Brain microvascular endothelial cell (primary cell): ENCODE results near the gene PPOX.
A peak's percentile ranks its signal among the peaks of the same experiment; 100 is the strongest.

Source experiments
- DNase-seq: peaks from one replicate; pipeline ENCODE4 v3.0.0-alpha.2; 2020
- H3K27ac ChIP-seq: fragments of 250-450 bp; sonication (Bioruptor Pico); 2 replicates; pipeline ENCODE4 v1.5.1; 2020; ENCODE audit warnings: mild to moderate bottlenecking, moderate library complexity
- H3K27me3 ChIP-seq: fragments of 250-450 bp; sonication (Bioruptor Pico); replicated peaks from 2 replicates; pipeline ENCODE4 v1.5.1; 2020; ENCODE audit warnings: mild to moderate bottlenecking
- H3K36me3 ChIP-seq: fragments of 250-450 bp; sonication (Bioruptor Pico); replicated peaks from 2 replicates; pipeline ENCODE4 v1.5.1; 2020; ENCODE audit warnings: mild to moderate bottlenecking
- H3K4me3 ChIP-seq: 2 replicates; pipeline ENCODE4 v1.5.1; 2011; ENCODE audit warnings: low read depth, mild to moderate bottlenecking, control low read depth, low read length, moderate library complexity
- CTCF ChIP-seq: IDR thresholded peaks from 2 replicates; pipeline ENCODE4 v1.5.1; 2011; ENCODE audit warnings: low read depth, mild to moderate bottlenecking, moderate library complexity, low read length, control low read depth, inconsistent platforms; ENCODE audit errors: missing control alignments
- in situ Hi-C: cut with HindIII; loops from 2 replicates; pipeline ENCODE4 v1.10.0; 2017; ENCODE audit warnings: low sequenced_read_pairs, low pct_ligation_motif_present

The PPOX gene

DNA sequence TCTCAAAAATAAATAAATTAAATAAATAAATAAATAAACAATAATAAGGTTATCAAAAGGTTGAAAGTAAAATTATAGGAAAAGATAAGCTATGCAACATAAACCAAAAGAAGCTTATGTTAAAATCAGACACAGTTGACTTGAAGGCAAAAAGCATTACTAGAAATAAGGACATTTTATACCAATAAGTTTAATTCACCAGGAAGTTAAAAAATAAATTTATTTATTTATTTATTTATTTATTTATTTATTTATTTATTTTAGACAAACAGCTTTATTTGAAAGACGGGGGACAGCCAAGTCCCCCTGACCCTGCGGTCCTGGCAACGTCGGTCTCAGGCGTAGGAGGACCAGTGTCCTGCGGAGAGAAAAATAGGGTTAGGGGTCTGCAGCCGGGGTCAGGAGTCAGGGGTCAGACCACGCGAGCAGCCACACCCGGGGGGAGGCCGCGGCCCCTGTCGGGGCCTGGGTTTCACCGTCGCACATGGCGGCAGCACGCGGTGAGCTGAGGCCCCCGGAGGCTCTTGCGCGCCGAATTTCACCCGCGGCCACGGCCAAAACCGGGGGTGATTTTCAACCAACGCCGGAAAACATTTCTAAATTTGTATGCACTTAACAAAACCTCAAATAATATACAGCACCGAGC lies 25.3 kb upstream of the PPOX start:
- in situ Hi-C loops = loop anchor here (25.0 kb wide), 1 partner anchor 104 kb away; the partner anchor contains the start of genes TSTD1 and USF1
- no peaks in the 10 kb centered on the region for H3K27me3 ChIP-seq
- no peak overlapping the region for H3K27ac ChIP-seq
- no peak for DNase-seq
- no peak for TF ChIP-seq CTCF
- no peak overlapping the region for H3K4me3 ChIP-seq
- no peaks in the 10 kb centered on the region for H3K36me3 ChIP-seq

DNA sequence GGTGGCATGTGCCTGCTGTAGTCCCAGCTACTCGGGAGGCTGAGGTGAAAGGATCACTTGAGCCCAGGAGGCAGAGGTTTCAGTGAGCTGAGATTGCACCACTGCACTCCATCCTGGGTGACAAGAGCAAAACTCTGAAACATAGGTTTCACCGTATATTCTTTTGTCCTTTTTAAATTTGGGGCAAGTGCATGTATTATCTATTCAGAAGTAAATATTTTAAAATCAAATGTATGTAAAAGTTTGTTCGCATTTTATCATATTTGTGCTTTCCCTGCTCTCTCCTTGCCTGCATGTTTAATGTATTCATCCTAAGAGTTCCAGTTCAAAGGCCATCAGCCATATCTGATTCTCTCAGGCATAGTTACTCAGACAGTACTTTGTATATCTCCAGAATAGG lies 20.4 kb upstream of the PPOX start:
- TF ChIP-seq CTCF = no peak
- Histone ChIP-seq H3K36me3 (no peaks in the 10 kb centered on the region), H3K4me3 (no peak overlapping the region), H3K27ac (no peak overlapping the region), H3K27me3 (no peaks in the 10 kb centered on the region)
- in situ Hi-C loops = loop anchor here (25.0 kb wide), 1 partner anchor 109 kb away; the partner anchor contains the start of genes TSTD1 and USF1
- DNase-seq = no peak

DNA sequence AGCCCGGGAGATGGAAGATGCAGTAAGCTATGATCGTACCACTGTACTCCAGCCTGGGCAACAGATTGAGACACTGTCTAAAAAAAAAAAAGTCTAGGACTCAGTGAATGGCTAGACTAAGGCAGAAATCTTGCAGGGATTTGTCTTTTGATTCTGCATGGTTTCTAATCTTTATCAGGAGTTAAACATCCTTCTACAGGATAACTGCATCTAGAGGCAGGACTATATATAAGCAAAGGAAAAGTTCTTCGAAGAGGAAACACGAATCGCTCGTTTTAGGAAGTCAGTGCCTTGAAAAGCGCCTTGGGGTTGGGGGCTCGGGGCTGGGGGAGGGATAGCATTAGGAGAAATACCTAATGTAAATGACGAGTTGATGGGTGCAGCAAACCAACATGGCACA lies 13.1 kb upstream of the PPOX start:
- Histone ChIP-seq H3K27ac (peak overlapping the region; percentile 99), H3K27me3 (no peaks in the 10 kb centered on the region), H3K4me3 (peak overlapping the region; percentile 97), H3K36me3 (no peaks in the 10 kb centered on the region)
- no peak for DNase-seq
- in situ Hi-C loops = no loop called here
- TF ChIP-seq CTCF = no peak

DNA sequence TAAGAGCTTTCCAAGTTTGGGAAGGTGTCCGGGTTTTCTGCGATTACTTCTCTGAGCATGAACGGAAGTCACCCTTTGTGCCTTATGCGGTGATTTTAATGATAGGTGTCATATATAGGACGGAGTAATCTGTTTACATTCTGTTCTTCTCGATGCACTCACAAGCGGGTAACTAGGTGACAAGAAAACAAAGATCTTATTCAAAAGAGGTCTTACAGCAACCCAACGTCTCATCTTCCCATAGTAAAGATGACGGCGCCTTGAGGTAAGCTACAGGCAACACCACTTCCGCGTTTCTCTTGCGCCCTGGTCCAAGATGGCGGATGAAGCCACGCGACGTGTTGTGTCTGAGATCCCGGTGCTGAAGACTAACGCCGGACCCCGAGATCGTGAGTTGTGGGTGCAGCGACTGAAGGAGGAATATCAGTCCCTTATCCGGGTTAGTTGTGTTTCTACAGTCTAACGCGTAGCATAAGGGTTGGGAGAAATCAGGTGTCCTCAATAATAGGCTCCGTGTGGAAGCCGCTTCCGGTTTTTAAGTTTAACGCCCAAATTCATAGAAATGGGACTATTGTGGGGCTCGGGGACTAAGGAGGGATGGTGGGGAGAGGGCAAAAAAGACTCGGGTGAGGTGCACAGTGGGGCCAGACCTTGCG lies 12.4 kb upstream of the PPOX start, which contains the start of gene UFC1:
TSS of gene UFC1 (plus strand) at position 297 of the 656 bp plus-strand sequence. CDS start at position 317, 20 bp downstream.
- in situ Hi-C loops = no loop called here
- Histone ChIP-seq H3K27me3 (no peaks in the 10 kb centered on the region), H3K27ac (peak within 1 kb of the TSS; percentile 99), H3K36me3 (no peaks in the 10 kb centered on the region), H3K4me3 (peak within 1 kb of the TSS; percentile 97)
- TF ChIP-seq CTCF = no peak
- peak; percentile 92 for DNase-seq

DNA sequence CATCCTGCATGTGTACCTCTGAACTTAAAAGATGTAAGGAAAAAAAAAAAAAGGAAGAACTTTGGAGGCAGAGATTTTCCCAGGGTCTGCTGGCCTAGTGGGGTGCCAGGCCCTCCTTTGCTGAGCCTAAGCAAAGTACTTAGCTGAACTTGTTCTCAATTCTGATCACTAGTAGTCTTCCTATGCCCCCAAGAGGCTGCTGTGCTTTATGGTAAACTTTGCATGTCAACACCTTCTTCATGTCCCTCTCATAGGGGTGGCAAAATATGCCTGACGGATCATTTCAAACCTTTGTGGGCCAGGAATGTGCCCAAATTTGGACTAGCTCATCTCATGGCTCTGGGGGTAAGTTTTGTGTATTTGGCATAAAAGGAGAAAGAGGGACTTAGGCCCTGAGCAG lies 8.4 kb upstream of the PPOX start:
- in situ Hi-C loops = no loop called here
- Histone ChIP-seq H3K4me3 (no peak overlapping the region), H3K27me3 (no peaks in the 10 kb centered on the region), H3K27ac (no peak overlapping the region), H3K36me3 (peaks cover 5% of the 10 kb centered on the region)
- DNase-seq = no peak
- no peak for TF ChIP-seq CTCF
